Measurements from ENCODE around the gene XXYLT1.

DNA sequence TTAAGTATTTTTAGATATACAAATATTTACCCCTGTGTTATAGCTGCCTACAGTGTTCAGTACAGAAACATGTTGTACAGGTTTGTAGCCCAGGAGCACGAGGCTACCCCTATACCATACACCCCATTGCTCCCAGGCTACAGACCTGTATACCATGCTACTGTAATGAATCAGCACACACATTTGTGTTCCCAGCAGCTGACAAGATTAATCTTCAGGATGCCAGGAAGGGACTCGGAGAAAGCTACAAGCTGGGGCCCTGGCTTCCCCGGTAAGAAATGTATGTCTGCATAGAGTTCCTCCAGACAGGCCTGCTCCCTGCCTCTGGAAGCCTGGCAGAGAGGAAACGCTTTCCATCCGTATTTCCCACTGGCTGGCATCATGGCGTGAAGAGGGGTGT is 136.5 kb downstream of the XXYLT1 start:
- TF ChIP-seq, protein P1, sequence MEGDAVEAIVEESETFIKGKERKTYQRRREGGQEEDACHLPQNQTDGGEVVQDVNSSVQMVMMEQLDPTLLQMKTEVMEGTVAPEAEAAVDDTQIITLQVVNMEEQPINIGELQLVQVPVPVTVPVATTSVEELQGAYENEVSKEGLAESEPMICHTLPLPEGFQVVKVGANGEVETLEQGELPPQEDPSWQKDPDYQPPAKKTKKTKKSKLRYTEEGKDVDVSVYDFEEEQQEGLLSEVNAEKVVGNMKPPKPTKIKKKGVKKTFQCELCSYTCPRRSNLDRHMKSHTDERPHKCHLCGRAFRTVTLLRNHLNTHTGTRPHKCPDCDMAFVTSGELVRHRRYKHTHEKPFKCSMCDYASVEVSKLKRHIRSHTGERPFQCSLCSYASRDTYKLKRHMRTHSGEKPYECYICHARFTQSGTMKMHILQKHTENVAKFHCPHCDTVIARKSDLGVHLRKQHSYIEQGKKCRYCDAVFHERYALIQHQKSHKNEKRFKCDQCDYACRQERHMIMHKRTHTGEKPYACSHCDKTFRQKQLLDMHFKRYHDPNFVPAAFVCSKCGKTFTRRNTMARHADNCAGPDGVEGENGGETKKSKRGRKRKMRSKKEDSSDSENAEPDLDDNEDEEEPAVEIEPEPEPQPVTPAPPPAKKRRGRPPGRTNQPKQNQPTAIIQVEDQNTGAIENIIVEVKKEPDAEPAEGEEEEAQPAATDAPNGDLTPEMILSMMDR (IDR thresholded peaks at IDR 0.05) = no peak
- no peak for TF ChIP-seq POLR2A (IDR thresholded peaks at IDR 0.05)
